SK-N-SH (cell line): ENCODE data around the gene FOXP2. TPM values are rescaled to one million over a fixed set of nuclear protein-coding genes. Genes with fewer than 3 reads are reported as not detected.
"Not testable (repeated sequence)": the region's sequence is repeated elsewhere in the genome, so short reads cannot be mapped to it uniquely, and the experiment has no call there.

Experiments
- CTCF ChIA-PET: fragments of 300-600, 350-600 bp; formaldehyde crosslinking; extraction: SDS; loops from one replicate; lab custom pipeline; 2021; lab: Yijun Ruan, JAX
- POLR2A ChIA-PET: fragments of 350-600 bp; sonication (Branson Sonifier 250); formaldehyde crosslinking; extraction: SDS; loops from one replicate; lab custom pipeline; 2020; ENCODE audit warnings: antibody characterized with exemption, inconsistent platforms; lab: Yijun Ruan, JAX
- DNase-seq: peaks from one replicate; pipeline ENCODE4 v3.0.0; 2012
- H2AFZ ChIP-seq: fragments of 200-600 bp; sonication (generic); 2 replicates; pipeline ENCODE4 v1.8.1; 2016; ENCODE audit warnings: antibody characterized with exemption, mild to moderate bottlenecking, low read depth
- H3F3A ChIP-seq: fragments of 200-600 bp; sonication (generic); replicated peaks from 2 replicates; pipeline ENCODE3; 2016; ENCODE audit warnings: antibody characterized with exemption, mild to moderate bottlenecking; ENCODE audit not compliant: insufficient read depth
- H3K27ac ChIP-seq, 2 experiments: fragments of 200-500 bp in 1 of 2; fragments of 200-600 bp in 1 of 2; sonication (Bioruptor generic) in 1 of 2; sonication (generic), shearing (Covaris generic) in 1 of 2; 2 replicates each; pipeline versions ENCODE4 v1.5.1 to v1.6.1; 2014 to 2016; ENCODE audit warnings: low read depth in 2 of 2, inconsistent platforms in 1 of 2, low read length in 1 of 2, mild to moderate bottlenecking in 1 of 2, mixed read lengths in 1 of 2
- H3K27me3 ChIP-seq: fragments of 200-600 bp; sonication (generic), shearing (Covaris generic); 2 replicates; pipeline ENCODE4 v1.6.1; 2016; ENCODE audit warnings: mixed run types; ENCODE audit not compliant: insufficient read depth
- H3K36me3 ChIP-seq, 2 experiments: fragments of 200-500 bp in 1 of 2; fragments of 200-600 bp in 1 of 2; sonication (Bioruptor generic) in 1 of 2; sonication (generic) in 1 of 2; replicated peaks in 1 of 2; 2 replicates each; pipeline versions ENCODE3 to v1.5.1; 2014 to 2016; ENCODE audit warnings: low read length in 1 of 2, mild to moderate bottlenecking in 1 of 2; ENCODE audit not compliant: insufficient read depth in 2 of 2, control insufficient read depth in 1 of 2
- H3K4me1 ChIP-seq, 2 experiments: fragments of 200-500 bp in 1 of 2; fragments of 200-600 bp in 1 of 2; sonication (Bioruptor generic) in 1 of 2; sonication (generic), shearing (Covaris generic) in 1 of 2; 2 replicates each; pipeline versions ENCODE4 v1.5.1 to v1.6.1; 2014 to 2016; ENCODE audit warnings: low read depth in 1 of 2, low read length in 1 of 2, mixed run types in 1 of 2; ENCODE audit not compliant: insufficient read depth in 2 of 2, control insufficient read depth in 1 of 2
- H3K4me2 ChIP-seq: fragments of 200-600 bp; sonication (generic), shearing (Covaris generic); 2 replicates; pipeline ENCODE4 v1.6.1; 2017; ENCODE audit warnings: mixed run types
- H3K4me3 ChIP-seq, 2 experiments: fragments of 200-500 bp in 1 of 2; fragments of 200-600 bp in 1 of 2; sonication (Bioruptor generic) in 1 of 2; sonication (generic), shearing (Covaris generic) in 1 of 2; 2 replicates each; pipeline versions ENCODE4 v1.5.1 to v1.8.1; 2014 to 2016; ENCODE audit warnings: low read depth in 2 of 2, inconsistent platforms in 1 of 2, low read length in 1 of 2, mild to moderate bottlenecking in 1 of 2, mixed read lengths in 1 of 2, moderate library complexity in 1 of 2
- H3K79me2 ChIP-seq: fragments of 200-600 bp; sonication (generic); 2 replicates; pipeline ENCODE4 v1.8.1; 2017; ENCODE audit warnings: mild to moderate bottlenecking; ENCODE audit not compliant: insufficient read depth
- H3K9ac ChIP-seq: fragments of 200-600 bp; sonication (generic); 2 replicates; pipeline ENCODE4 v1.6.1; 2017; ENCODE audit warnings: mixed run types
- H3K9me2 ChIP-seq: fragments of 200-600 bp; sonication (generic); 2 replicates; pipeline ENCODE4 v1.6.1; 2017; ENCODE audit warnings: mixed run types
- H3K9me3 ChIP-seq: fragments of 200-600 bp; sonication (generic); 2 replicates; pipeline ENCODE4 v1.6.1; 2017; ENCODE audit warnings: mixed run types, mild to moderate bottlenecking, moderate library complexity
- H4K20me1 ChIP-seq: fragments of 200-600 bp; sonication (generic); 2 replicates; pipeline ENCODE4 v1.6.1; 2017; ENCODE audit warnings: mild to moderate bottlenecking, mixed run types; ENCODE audit not compliant: insufficient read depth
- CHD2 ChIP-seq: fragments of 150-350 bp; IDR thresholded peaks from 2 replicates; pipeline ENCODE4 v1.6.1; 2018; ENCODE audit warnings: low read length; ENCODE audit not compliant: partially characterized antibody
- ELF1 ChIP-seq: IDR thresholded peaks from 2 replicates; pipeline ENCODE4 v1.4.0; 2012
- EP300 ChIP-seq, 2 experiments: IDR thresholded peaks; 2 replicates each; pipeline versions ENCODE4 v1.4.0 to v1.6.1; 2012; ENCODE audit warnings: borderline replicate concordance in 1 of 2, low read depth in 1 of 2, low read length in 1 of 2
- EZH2phosphoT487 ChIP-seq: fragments of 200-600 bp; sonication (generic); IDR thresholded peaks from 2 replicates; pipeline ENCODE4 v1.6.1; 2017; ENCODE audit warnings: low read depth, mixed run types, mild to moderate bottlenecking, antibody characterized with exemption, moderate library complexity, borderline replicate concordance
- FOXJ3 ChIP-seq: sonication (generic); formaldehyde crosslinking; IDR thresholded peaks from 2 replicates; pipeline ENCODE4 v1.5.1; 2020; ENCODE audit warnings: mild to moderate bottlenecking, missing genetic modification reagents
- FOXM1 ChIP-seq: IDR thresholded peaks from 2 replicates; pipeline ENCODE4 v1.4.0; 2012; ENCODE audit warnings: low read depth, mild to moderate bottlenecking
- POLR2AphosphoS5 ChIP-seq: IDR thresholded peaks from 2 replicates; pipeline ENCODE4 v1.6.1; 2012; ENCODE audit warnings: low read depth, low read length
- RFX5 ChIP-seq: IDR thresholded peaks from 2 replicates; pipeline ENCODE4 v1.6.1; 2012; ENCODE audit warnings: mild to moderate bottlenecking, improper control_type of control experiment, low read length
- RXRA ChIP-seq: IDR thresholded peaks from 2 replicates; pipeline ENCODE4 v1.4.0; 2012; ENCODE audit warnings: low read depth, mild to moderate bottlenecking, borderline replicate concordance
- SMC3 ChIP-seq: IDR thresholded peaks from 2 replicates; pipeline ENCODE4 v1.6.1; 2012; ENCODE audit warnings: low read depth, low read length, improper control_type of control experiment
- TCF12 ChIP-seq: IDR thresholded peaks from 2 replicates; pipeline ENCODE4 v1.4.0; 2012
- USF1 ChIP-seq: IDR thresholded peaks from 2 replicates; pipeline ENCODE4 v1.4.0; 2012; ENCODE audit warnings: low read depth, borderline replicate concordance
- YY1 ChIP-seq: IDR thresholded peaks from 2 replicates; pipeline ENCODE4 v1.4.0; 2012; ENCODE audit warnings: low read depth, mild to moderate bottlenecking
- WGBS: methylation state at CpG from one replicate; pipeline ENCODE4 v1.1.6; 2017; ENCODE audit warnings: low lambda C conversion rate; 5-methylcytosine and 5-hydroxymethylcytosine counted together
- polyA plus RNA-seq, 3 experiments: library from polyadenylated mRNA; depleted of rRNA; stranded (reverse); fragments of >200 nt; gene quantifications; 2 replicates each; pipeline ENCODE4 v1.2.3, GENCODE V29; 2012

The FOXP2 gene
- polyA plus RNA-seq, 1 of the 3 experiments (the other 2 are of a cell fraction) = not detected

GRCh38 chr7:114575098-114575497, 160.5 kb downstream of the FOXP2 start:
- Histone ChIP-seq H3K4me2 (no peak overlapping the region), H3K4me1 (no peaks in the 10 kb centered on the region), H3K9me2 (0 out of 2 replicates have a peak, but pooled peaks cover 4% of the 10 kb centered on the region), H3K9ac (no peak overlapping the region), H3K4me3 (no peak overlapping the region), H4K20me1 (no peaks in the 10 kb centered on the region), H3K36me3 (no peaks in the 10 kb centered on the region), H2AFZ (no peak overlapping the region), H3K27me3 (no peaks in the 10 kb centered on the region), H3K9me3 (no peaks in the 10 kb centered on the region), H3F3A (no peaks in the 10 kb centered on the region), H3K79me2 (no peaks in the 10 kb centered on the region), H3K27ac (no peak overlapping the region)
- ChIA-PET POLR2A (no interaction called here), CTCF (no interaction called here)
- DNase-seq = no peak
- WGBS = 6% methylated on average over 4 of the region's 4 CpGs
- no peak for TF ChIP-seq ELF1
- no peak for TF ChIP-seq USF1
- TF ChIP-seq FOXJ3 (CRISPR knock-in tag) = no peak
- no peak for TF ChIP-seq YY1
- no peak for TF ChIP-seq SMC3
- TF ChIP-seq EP300 (IDR thresholded peaks at IDR 0.05; ENCODE audit: borderline replicate concordance in 1 of 2, low read depth in 1 of 2, low read length in 1 of 2) = no peak
- no peak for TF ChIP-seq CHD2
- TF ChIP-seq FOXM1 = no peak
- TF ChIP-seq EZH2phosphoT487 = no peak
- TF ChIP-seq RFX5 = no peak
- TF ChIP-seq, all 33 proteins: peak for 0

- H3K36me3 ChIP-seq, H3K9me3 ChIP-seq, H4K20me1 ChIP-seq, H3K9ac ChIP-seq, H3K27me3 ChIP-seq, H3K9me2 ChIP-seq, H3F3A ChIP-seq, CTCF ChIA-PET, DNase-seq, H3K4me3 ChIP-seq, H3K4me1 ChIP-seq, H2AFZ ChIP-seq, H3K4me2 ChIP-seq, POLR2A ChIA-PET, H3K79me2 ChIP-seq, H3K27ac ChIP-seq: not testable (repeated sequence)
- 3% methylated on average over 3 of the region's 3 CpGs for WGBS
These were observed 166.3 kb downstream of the FOXP2 start for GRCh38 chr7:114580963-114581362.

DNA sequence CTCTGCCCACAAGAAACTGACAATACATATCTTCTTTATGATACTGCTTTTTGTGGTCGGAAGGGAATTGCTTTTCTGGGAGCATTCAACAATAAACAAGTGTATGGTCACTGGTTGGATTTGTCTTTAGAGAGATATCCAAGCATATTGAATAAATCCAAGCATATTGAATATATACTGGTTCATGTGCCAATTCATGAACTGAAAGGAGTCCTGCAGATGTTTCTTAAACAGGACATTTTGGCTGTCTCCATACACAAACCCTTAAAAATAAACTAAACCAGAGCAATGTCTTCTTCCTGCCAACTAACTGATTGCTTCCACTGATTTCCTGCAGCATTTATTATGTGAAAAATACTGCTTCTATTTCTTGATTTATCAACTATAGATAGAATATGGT, 173.9 kb downstream of the FOXP2 start:
- Histone ChIP-seq H3K27me3 (no peaks in the 10 kb centered on the region), H3K4me1 (no peaks in the 10 kb centered on the region), H3K9me2 (no peaks in the 10 kb centered on the region), H3K4me2 (no peak overlapping the region), H3K27ac (no peak overlapping the region), H2AFZ (no peak overlapping the region), H3K9me3 (no peaks in the 10 kb centered on the region), H3F3A (no peaks in the 10 kb centered on the region), H3K79me2 (no peaks in the 10 kb centered on the region), H3K4me3 (no peak overlapping the region), H4K20me1 (no peaks in the 10 kb centered on the region), H3K9ac (no peak overlapping the region), H3K36me3 (no peaks in the 10 kb centered on the region)
- CTCF ChIA-PET = interaction anchor here (0.8 kb wide), 1 partner anchor 814 kb away, joined by 3 read pairs; no protein-coding TSS in a partner anchor
- no peak for TF ChIP-seq TCF12
- TF ChIP-seq POLR2AphosphoS5 = no peak
- no peak for TF ChIP-seq EZH2phosphoT487
- no peak for TF ChIP-seq RXRA
- TF ChIP-seq RFX5 = no peak
- no peak for DNase-seq
- POLR2A ChIA-PET = no interaction called here
- WGBS = 9% methylated on average over 1 of the region's 1 CpG
